NCI-H2227 (cell line): ENCODE data around the gene DNTTIP2.
"Not testable (repeated sequence)": the region's sequence is repeated elsewhere in the genome, so short reads cannot be mapped to it uniquely, and the experiment has no call there.

Source experiments
- DNase-seq: peaks from one replicate; lab custom pipeline; 2025; ENCODE audit not compliant: unreplicated experiment; lab: John Stamatoyannopoulos, UW

The DNTTIP2 gene

DNA sequence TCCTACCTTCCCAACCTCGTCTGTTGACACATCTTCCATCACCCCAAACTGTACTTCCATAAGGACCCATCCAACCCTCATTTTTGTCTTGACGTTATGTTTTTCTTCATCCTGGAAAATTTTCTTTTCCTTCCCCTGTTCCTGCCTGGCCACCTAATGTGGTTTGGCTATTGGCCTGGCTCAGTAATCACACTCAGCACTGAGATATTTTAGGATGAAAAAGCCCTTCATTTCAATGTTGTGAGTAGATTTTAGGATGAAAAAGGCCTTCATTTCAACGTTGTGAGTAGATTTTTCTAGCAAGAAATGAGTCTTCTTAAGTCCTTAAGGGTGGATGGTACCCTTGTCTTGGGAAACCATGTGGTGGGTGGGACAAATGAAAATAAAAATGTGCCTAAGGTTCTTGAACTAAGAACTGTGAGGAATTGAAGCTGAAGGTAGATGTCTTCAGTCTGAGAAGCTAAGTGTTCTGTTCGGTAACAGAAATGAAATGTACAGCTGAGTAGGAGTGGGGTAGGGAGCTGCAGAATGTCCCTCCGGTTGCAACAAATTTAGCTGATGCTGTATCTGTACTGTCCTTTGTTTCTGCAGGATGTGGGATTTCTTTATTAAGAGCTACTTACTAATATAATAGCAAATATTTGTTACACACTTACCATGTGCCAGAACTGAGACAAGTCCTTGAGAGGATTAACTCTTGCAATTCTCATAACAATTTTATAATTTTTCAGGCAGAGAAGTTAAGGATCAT, 36.1 kb downstream of the DNTTIP2 start:
- DNase-seq = no peak

DNA sequence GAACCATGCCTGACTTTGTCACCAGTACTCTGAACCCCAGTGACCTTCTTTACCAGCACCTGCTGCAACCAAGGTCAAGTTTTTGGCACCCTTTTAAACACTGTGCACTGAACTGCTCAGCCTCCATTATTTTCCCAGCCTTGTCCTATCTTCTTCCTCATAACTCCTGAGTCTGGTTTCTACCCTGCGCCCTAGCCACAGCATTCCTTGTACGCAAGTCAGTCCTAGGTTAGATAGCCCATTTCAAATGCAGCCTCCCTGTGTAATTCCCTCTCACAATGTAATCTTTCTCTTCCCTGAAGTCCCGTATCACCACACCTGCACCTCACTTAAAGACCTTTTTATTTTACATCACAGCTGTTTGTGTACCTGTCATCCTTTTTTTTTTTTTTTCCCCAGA, 37.2 kb downstream of the DNTTIP2 start:
- DNase-seq = no peak

DNA sequence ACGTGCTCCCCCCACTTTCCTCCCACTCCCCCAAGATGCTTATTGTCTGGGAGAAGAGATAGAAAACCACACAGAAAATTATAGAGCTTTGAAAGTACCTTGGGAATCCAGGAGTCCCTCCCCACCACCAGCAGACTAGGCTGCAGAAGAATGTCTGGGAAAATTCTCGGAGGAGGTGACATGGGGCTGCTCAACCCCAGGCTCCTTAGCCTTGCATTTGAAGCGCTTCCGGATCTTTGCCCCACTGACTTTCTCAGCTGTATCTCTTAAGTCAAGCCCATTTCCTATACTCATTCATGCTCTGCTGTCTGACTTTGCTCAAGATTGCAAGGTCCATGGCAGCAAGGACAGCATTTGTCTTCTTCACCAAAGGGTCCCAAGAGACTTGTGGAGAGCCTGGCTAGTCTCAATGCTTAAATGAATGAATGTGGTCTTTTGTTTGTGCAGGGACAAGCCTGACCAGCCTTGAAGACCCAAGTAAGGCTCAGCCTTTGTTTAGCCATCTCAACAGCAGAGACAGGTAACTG, 38.0 kb downstream of the DNTTIP2 start:
- DNase-seq = no peak

DNA sequence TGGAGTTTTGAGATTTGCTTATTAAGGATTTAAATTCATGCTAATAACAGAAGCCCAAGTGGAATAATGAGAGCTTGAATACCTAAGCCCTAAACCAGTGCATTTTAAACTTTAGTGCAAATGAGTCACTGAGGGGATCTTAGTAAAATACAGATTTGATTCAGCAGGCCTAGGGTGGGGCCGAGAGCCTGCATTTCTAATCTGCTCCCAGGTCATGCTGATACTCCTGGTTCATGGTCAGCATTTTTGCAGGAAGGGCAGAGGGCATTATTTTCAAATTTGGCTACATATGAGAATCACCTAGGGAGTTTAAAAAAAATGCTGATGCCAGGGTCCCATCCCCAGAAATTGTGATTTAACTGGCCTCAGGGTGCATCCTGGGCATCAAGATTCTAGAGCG, 39.3 kb downstream of the DNTTIP2 start:
- no peak for DNase-seq

DNA sequence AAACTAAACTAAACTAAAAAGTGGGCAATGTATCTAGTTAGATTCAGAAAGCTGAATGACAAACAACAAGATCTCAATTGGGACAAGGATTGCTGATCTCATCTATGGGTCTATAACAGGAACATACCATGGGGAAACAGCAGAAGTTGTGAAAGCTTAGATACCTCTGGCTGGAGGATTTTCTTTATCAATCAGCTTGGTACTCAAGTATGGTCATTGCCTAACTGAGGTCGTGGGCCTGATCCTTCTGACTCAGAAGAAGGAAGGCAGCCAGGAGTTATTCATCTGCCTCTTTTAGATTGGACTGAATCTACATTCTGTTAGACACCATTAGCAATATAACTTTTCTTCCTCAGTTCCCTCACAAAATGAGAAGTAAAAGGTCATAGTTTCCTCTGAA, 39.7 kb downstream of the DNTTIP2 start:
- DNase-seq = no peak

DNA sequence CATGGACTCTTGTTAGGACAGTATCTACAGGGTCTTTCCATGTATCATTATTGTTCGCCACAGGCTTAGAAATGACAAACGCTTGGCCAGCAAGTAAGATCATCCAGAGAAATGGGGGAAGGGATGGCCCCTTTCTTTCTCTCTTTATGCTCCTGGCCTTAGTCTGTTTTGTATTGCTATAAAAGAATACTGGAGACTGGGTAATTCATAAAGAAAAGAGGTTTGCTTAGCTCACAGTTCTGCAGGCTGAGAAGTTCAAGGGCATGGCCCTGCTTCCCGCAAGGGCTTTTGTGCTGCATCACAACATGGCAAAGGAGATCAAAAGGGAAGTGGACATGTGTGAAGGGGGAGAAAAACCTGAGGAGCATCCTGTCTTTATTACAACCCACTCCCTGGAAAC, 41.0 kb downstream of the DNTTIP2 start:
- DNase-seq = no peak

DNA sequence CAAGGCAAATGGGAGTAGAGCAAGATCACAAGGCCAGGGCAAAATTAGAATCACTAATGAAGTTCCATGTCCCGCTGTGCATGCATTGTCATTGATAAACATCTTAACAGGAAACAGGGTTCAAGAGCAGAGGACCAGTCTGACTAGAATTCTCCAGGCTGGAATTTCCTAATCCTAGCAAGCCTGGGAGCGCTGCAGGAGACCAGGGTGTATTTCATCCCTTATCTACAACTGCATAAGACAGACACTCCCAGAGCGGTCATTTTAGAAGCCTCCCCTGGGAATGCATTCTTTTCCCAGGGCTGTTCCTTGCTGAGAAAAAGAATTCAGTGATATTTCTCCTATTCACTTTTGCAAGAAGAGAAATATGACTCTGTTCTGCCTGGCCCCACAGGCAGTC, 45.7 kb downstream of the DNTTIP2 start:
- DNase-seq = not testable (repeated sequence)

DNA sequence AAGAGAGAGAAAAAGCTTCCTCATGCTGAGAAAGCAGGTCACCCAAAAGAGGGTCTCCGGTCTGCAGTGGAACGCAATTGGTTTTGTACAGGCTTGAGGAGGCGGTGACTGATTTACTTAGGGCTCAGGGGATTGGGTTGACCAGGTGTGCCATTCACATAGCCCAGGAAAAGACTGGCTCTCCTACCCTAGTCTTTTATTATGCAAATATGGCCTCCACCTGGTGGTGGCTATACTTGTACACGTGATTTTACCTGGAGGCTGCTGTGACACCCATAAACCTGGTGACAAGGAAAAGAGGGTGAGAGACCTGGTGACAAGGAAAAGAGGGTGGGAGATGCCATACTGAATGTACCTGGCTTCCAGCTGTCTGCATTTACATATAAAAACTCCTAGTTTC, 49.9 kb downstream of the DNTTIP2 start:
- no peak for DNase-seq

DNA sequence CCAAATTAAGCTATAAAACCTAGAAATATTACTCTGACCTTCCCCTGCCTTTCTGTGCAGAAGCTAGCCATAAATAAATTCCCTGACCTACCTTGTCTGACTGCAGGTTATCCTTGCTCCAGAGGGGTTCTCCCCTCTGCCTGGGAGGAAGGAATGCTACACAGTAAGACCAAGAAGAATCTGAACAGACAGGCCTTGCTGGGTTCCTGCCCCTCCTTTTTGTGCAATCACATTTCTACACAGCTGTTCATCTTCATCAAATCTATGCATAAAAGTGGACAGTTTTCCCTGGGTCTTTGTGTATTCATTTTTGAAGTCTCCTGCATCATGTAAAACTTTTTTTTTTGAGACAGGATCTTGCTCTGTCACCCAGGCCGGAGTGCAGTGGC, 50.6 kb downstream of the DNTTIP2 start:
- no peak for DNase-seq

DNA sequence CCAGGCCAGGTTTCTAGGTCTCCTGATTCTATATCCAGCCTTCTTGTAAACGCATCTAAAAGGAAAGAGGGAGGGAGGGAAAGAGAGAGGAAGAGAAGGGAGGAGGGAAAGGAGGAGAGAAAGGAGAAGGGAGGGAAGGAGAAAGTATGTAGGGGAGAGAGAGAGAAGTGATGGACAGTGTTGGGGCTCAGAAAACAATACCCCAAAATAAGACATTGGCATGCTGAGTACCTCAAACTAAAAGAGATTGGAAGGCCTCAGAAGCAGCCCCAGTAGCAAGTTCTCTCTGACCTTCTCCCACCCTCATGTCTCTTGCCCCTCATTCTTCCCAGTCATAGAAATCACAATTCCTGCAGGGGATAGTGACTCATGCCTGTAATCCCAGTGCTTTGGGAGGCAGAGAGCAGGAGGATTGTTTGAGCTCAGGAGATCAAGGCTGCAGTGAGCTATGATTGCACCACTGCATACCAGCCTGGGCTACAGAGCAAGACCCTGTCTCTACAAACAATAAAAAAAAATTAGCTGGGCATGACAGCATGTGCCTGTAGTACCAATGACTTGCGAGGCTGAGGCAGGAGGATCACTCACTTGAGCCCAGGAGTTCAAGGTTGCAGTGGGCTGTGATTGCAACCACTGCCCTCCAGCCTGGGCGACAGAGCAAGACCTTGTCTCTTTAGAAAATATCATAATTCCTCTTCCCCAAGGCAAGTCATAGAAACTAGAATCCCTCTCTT, 51.2 kb downstream of the DNTTIP2 start:
- DNase-seq = no peak

DNA sequence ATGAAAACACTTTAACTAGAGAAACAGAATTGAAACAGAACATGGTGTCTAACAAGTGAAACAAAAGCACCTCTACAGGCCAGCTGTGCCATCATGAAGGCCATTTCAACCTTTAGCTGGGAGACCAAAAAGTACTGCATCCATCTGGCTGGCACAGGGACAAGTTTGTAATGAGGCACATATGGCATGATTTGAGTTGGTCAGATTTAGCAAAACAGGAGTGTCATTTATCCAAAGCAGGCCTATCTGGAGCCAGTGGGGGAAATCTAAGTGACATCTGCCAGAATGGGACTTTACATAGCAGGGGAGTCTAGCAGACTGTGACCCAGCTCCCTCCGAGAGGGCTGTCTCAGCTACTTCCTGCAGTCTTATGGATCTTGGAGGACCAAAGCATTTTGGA, 51.9 kb downstream of the DNTTIP2 start:
- no peak for DNase-seq

DNA sequence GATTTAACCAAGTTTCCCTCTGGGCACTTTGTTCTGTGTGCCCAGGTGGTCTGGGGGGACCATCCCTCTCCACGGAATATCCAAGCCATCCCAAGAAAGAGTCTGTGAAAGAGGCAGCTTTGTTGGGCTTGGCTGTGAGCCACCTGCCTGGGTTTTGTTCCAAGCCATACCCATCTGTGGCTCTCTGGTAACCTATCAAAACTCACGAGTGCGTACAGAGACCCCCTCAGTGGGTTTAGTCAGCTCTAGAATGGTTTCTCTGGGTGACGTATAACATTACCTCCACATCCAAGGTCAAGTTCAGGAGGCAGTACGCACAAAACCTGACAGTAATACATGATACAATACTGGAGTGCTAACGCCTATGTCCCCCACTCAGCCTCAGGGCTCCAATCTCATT, 54.2 kb downstream of the DNTTIP2 start:
- no peak for DNase-seq

DNA sequence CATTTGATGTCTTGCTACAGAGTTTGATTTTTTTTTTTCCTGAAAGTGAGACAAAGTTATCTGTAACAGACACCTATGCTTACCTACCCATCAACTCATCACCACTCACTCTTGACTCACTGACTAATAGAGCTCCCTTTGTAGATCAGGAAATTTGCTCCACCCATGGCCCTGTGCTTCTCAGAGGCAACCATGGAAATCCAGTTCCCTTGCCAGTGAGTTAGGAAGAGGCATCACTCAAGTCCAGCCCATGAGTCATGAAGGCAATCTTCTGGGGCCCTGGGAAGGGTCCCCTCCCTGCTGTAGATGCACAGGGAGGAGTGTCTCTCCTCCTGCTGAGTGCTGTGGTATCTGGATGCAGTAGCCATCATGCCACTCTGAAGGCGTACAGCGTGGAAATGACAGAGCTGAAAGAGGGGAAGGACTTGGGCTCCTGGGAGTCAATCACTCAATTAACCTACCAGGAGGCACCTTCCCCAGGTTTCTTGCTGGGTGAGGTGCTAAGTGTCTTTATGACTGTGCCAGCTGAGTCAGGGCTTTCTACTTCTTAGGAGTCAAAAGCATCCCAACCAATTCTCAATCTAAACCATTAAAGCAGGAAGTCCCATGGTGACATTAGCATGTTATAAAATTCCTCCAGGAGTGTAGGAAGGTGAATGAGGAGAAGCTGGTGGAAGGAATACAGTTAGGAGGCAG, 56.1 kb downstream of the DNTTIP2 start:
- DNase-seq = no peak

DNA sequence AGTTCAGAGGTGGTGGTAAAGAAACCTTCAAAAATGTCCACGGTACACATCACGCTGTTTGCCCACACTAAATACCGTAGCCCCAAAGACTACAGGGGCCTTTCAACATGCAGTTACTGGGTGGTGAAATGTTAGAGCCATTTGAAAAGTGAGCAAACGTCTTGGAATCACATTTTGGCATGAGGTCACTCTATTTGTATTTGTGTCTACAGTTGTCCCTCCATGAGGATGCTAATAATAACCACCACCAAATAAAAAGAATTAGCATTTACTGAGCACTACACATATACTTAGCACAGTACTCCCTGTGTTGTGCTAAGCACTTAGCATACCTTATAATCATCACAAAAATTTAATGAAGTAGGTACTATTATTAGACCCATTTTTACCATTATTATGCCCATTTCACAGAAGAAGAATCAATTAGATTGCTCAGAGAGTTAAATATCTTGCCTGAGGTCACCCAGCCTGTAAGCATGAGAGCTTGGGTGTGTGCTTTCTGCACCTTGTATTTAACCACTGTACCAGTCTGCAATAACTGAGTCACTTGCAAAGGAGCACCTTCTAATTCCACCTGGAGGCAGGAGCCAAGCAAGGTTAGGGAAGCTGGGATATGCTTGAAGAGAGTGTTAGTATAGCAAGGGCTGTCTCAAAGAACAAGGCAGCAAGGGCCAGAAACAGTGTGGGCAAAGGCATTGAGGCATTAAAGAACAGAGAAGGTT, 57.4 kb downstream of the DNTTIP2 start:
- DNase-seq = no peak

DNA sequence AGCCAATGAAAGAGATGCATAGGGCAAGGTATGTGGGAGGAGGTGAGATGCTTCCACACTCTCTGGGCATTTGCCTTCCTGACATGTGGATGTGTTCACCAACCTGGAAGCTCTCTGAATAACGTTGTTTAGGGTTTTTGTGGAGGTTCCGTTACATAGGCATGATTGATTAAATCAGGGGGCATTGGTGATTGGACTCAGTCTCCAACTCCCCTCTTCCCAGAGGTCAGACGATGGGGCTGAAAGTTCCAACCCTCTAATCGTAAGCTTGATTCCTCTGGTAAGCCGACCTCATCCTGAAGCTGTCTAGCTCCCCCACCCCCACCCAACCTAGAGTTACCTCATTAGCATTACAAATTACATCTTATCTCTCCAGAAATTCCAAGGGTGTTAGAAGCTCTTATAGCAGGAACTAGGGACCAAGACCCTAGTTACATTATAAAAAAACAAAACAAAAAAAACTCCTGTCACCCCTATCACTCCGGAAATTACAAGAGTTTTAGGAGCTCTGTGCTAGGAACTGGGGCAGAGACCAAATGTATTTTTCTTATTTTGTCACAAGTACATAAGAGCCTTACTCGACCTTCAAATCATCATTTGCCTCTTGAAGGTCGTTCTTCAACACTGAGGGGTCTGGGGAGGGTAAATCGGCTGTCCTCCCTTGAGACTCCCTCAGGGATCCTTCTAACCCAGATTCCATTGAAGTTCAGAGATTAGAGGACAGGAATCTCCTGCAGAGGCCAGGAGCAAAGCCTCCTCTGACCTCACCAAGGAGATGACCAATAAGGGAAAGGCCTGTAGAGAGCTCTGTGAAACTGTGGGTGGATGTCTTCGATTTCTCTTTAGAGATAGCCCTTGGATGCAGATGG, 58.2 kb downstream of the DNTTIP2 start:
- no peak for DNase-seq

DNA sequence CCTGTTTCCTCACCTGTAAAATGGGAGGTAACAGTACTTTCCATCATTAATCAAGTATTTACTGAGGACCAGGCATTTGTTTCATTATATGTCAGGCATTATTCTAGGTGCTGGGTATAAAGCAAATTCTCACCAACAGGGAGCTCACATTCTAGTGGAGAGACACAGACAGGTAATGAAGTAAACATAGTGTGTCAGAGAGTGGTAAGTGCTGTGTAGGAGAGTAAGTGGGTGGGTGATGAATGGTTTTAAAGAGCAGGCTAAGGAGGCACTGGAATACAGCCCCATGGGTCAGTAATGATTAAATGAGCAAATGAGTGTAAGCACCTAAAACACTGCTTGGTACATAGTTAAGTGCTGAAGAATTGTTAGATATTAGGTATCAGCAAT, 60.4 kb downstream of the DNTTIP2 start:
- no peak for DNase-seq

DNA sequence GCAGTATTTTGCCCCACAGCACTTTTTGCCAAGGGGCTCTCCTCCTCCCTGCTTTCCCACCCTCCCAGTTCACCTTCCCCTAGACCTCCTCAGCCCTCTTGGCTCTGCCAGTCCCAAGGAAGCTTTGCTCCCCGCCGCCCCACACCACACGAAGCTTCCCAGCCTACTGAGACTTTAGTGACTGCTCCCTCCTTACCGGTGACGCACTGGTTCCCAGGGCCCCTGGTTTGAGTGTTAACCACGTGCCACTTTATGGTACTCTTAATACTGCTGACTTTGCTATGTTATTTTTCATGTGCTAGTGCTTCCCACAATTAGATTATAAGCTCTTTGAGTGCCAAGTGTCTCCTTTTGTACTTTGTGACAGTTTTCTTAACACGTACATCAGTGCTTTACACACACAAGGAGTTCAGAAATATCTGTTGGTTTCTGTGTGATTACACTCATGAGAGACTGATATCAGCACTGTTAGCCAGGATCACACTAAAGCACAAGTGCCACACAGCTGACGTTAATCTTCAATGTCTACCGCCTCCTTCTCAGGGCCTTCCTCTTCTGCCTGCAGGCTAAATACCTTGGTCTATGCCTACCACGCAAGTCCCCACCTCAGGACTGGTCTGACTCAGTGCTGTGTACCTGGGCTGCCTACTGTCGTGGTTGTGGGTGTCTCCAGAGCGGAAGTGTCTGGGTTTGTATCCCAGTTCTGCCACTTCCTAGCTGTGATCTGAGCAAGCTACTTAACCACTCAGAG, 61.0 kb downstream of the DNTTIP2 start:
- DNase-seq = no peak

DNA sequence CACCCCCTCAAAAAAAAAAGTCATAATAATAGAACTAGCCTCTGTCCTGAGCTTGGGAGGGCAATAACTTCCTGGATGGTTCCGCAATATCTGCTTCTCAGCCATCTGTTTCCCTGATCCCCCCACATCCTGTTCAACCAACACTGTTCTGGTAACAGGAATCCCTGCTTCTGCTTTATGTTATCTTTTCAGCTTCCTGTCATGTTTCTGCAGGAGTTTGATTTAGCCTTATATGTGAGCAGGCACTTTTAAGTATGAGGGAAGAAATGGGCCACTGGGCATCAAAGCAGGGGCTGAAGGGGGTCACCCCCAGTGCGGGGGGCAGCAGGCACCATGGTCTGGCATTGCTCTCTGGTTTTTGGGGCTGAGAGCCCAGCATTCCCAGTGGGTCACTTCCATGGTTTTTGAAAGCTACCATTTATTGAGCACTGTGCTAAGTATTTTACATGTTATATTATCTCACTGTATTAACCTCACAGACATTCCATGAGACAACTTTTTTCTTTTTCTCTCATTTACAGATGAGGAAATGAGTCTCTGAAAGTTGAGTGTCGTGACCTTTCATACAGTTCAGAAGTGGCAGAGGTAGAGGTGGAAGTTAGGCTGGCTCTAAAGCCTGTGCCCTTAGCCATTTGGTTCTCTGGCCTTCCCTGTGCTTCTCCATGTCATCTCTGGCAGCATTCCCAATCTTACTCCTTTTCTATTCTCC, 61.9 kb downstream of the DNTTIP2 start:
- no peak for DNase-seq
